GM19372 (cell line): ENCODE data around the gene MPP1.

Source experiments
- ATAC-seq: cut with Tn5 transposase; IDR thresholded peaks from one replicate; pipeline ENCODE4 v1.9.1; 2021; ENCODE audit warnings: mild to moderate bottlenecking, low read depth, moderate library complexity; ENCODE audit not compliant: unreplicated experiment

MPP1 gene

GRCh38 chrX:154779261-154779660 lies 26.0 kb downstream of the MPP1 start:
- no peak for ATAC-seq

GRCh38 chrX:154776753-154777152 lies 28.5 kb downstream of the MPP1 start:
- ATAC-seq: no peak

GRCh38 chrX:154775419-154776349 lies 29.6 kb downstream of the MPP1 start:
- no peak for ATAC-seq

- ATAC-seq: no peak
These were observed 30.7 kb downstream of the MPP1 start for GRCh38 chrX:154774622-154775021.

GRCh38 chrX:154762537-154763296 lies 42.6 kb downstream of the MPP1 start, which contains the start of gene DKC1:
Gene DKC1, plus strand, starts transcription at chrX:154762864. Its CDS starts 102 bp downstream, at chrX:154762966.
- peak; percentile 91 for ATAC-seq

- ATAC-seq: no peak
These were observed 43.2 kb downstream of the MPP1 start for GRCh38 chrX:154761977-154762536.

GRCh38 chrX:154758696-154759095 lies 46.6 kb downstream of the MPP1 start:
- no peak for ATAC-seq

- ATAC-seq: no peak
These were observed 53.5 kb downstream of the MPP1 start for GRCh38 chrX:154751669-154752271.

GRCh38 chrX:154751203-154751668 lies 54.0 kb downstream of the MPP1 start:
- ATAC-seq: no peak

- ATAC-seq: peak; percentile 53
These were observed 54.7 kb downstream of the MPP1 start, which contains the start of gene GAB3 for GRCh38 chrX:154750301-154751202. Gene GAB3, minus strand, starts transcription at chrX:154751077. Its CDS starts 52 bp downstream, at chrX:154751025.

- ATAC-seq: no peak
These were observed 55.4 kb downstream of the MPP1 start for GRCh38 chrX:154749856-154750255.

- peak; percentile 46 for ATAC-seq
These were observed 56.5 kb downstream of the MPP1 start for GRCh38 chrX:154748712-154749339.

- ATAC-seq: no peak
These were observed 62.7 kb downstream of the MPP1 start for GRCh38 chrX:154742613-154743012.

GRCh38 chrX:154739952-154740465 lies 65.3 kb downstream of the MPP1 start:
- no peak for ATAC-seq

- ATAC-seq: no peak
These were observed 67.1 kb downstream of the MPP1 start for GRCh38 chrX:154738011-154738738.

- no peak for ATAC-seq
These were observed 68.1 kb downstream of the MPP1 start for GRCh38 chrX:154737136-154737535.

GRCh38 chrX:154735695-154736393 lies 69.4 kb downstream of the MPP1 start:
- ATAC-seq: no peak
